ENCODE measurements around the gene AURKAIP1. TPM values are rescaled to one million over a fixed set of nuclear protein-coding genes. Genes with fewer than 3 reads are reported as not detected.
"Not testable (repeated sequence)": the region's sequence is repeated elsewhere in the genome, so short reads cannot be mapped to it uniquely, and the experiment has no call there.

The AURKAIP1 gene
- polyA plus RNA-seq, 2 of the 4 experiments (the other 2 are of a cell fraction), result 62.0 to 102 TPM

GRCh38 chr1:1385931-1386330 is 10.9 kb upstream of the AURKAIP1 start:
- CTCF ChIA-PET, result interaction anchor here (1.0 kb wide), 2 partner anchors 16 to 119 kb away, joined by 3 read pairs; no protein-coding TSS in a partner anchor
- Histone ChIP-seq H3K27ac (no peak overlapping the region), H3K4me3 (no peak overlapping the region), H3K9me3 (no peaks in the 10 kb centered on the region), H3K4me1 (no peaks in the 10 kb centered on the region), H3K4me2 (no peak overlapping the region)
- no peak for FAIRE-seq
- POLR2A ChIA-PET, result interaction anchor here (0.9 kb wide), 1 partner anchor 13 kb away, joined by 4 read pairs; the partner anchor contains the start of gene CCNL2
- DNase-seq (ENCODE audit: low read depth in 1 of 2, low spot score in 1 of 2), result no peak
- TF ChIP-seq ZSCAN20 (CRISPR knock-in tag; IDR thresholded peaks at IDR 0.05), result no peak
- no peak for TF ChIP-seq NPAS2 (CRISPR knock-in tag; IDR thresholded peaks at IDR 0.05; ENCODE audit: borderline replicate concordance)
- no peak for TF ChIP-seq MYC (IDR thresholded peaks at IDR 0.05; ENCODE audit: borderline replicate concordance, low read length)
- no peak for TF ChIP-seq ATOH8 (CRISPR knock-in tag; IDR thresholded peaks at IDR 0.05; ENCODE audit: low read depth)
- no peak for TF ChIP-seq BCL3 (IDR thresholded peaks at IDR 0.05)
- ATAC-seq, result no peak
- WGBS (ENCODE audit: missing lambda C conversion rate), result 87% methylated on average over 5 of the region's 8 CpGs

GRCh38 chr1:1385339-1385738 is 10.3 kb upstream of the AURKAIP1 start:
- not testable (repeated sequence) for DNase-seq (ENCODE audit: low read depth in 1 of 2, low spot score in 1 of 2); FAIRE-seq; H3K9me3 ChIP-seq; ATAC-seq; H3K4me2 ChIP-seq; H3K4me3 ChIP-seq; H3K4me1 ChIP-seq; H3K27ac ChIP-seq
- ChIA-PET CTCF (interaction anchor here (3.1 kb wide), 1 partner anchor 13 kb away, joined by 9 read pairs; no protein-coding TSS in a partner anchor), POLR2A (interaction anchor here (0.9 to 1.0 kb wide), 2 partner anchors 10 to 14 kb away, joined by 4 read pairs; partner anchors contain the start of genes AURKAIP1 and CCNL2)
- WGBS (ENCODE audit: missing lambda C conversion rate), result 99% methylated on average over 14 of the region's 29 CpGs

- no peaks in the 10 kb centered on the region for H3K9me3 ChIP-seq
- H3K4me3 ChIP-seq, result no peak overlapping the region
- FAIRE-seq (no peak), DNase-seq (ENCODE audit: low read depth in 1 of 2, low spot score in 1 of 2) (no peak), ATAC-seq (no peak)
- ChIA-PET POLR2A (no interaction called here), CTCF (interaction anchor here (1.2 to 2.0 kb wide), 2 partner anchors 9 to 124 kb away, joined by 3 to 9 read pairs; no protein-coding TSS in a partner anchor)
- H3K27ac ChIP-seq, result no peak overlapping the region
- H3K4me2 ChIP-seq, result no peak overlapping the region
- no peaks in the 10 kb centered on the region for H3K4me1 ChIP-seq
- WGBS (ENCODE audit: missing lambda C conversion rate), result 86% methylated on average over 7 of the region's 8 CpGs
- TF ChIP-seq KDM5A (IDR thresholded peaks at IDR 0.05) (no peak), REST (IDR thresholded peaks at IDR 0.05) (no peak), TP53 (CRISPR knock-in tag; IDR thresholded peaks at IDR 0.05) (no peak), ESRRA (IDR thresholded peaks at IDR 0.05; ENCODE audit: borderline replicate concordance, low read length) (no peak), EHF (CRISPR knock-in tag; IDR thresholded peaks at IDR 0.05) (no peak), RNF2 (IDR thresholded peaks at IDR 0.05; ENCODE audit: borderline replicate concordance, low read depth) (no peak), HOXB5 (CRISPR knock-in tag; IDR thresholded peaks at IDR 0.05) (no peak), CHD2 (IDR thresholded peaks at IDR 0.05; ENCODE audit: low read length, partially characterized antibody) (no peak), MAZ (IDR thresholded peaks at IDR 0.05; ENCODE audit: borderline replicate concordance, low read depth, low read length) (no peak), SMC3 (IDR thresholded peaks at IDR 0.05) (no peak), HMGXB4 (CRISPR knock-in tag; IDR thresholded peaks at IDR 0.05; ENCODE audit: borderline replicate concordance) (no peak), CBX2 (IDR thresholded peaks at IDR 0.05; ENCODE audit: borderline replicate concordance, low read depth) (no peak), GATA3 (IDR thresholded peaks at IDR 0.05; ENCODE audit: borderline replicate concordance) (no peak)
Measured at GRCh38 chr1:1381294-1381693, 6.3 kb upstream of the AURKAIP1 start.
